Body of pancreas (tissue), 4 donors: Measurements from ENCODE around the gene GPC1. TPM values are rescaled to one million over a fixed set of nuclear protein-coding genes. Genes with fewer than 3 reads are reported as not detected.
A peak's percentile ranks its signal among the peaks of the same experiment; 100 is the strongest.

Source experiments
- ATAC-seq: fragments of 150-250 bp; one replicate; pipeline ENCODE4 v1.9.1; 2016
- DNase-seq, 4 donors: peaks; one replicate each; pipeline ENCODE4 v3.0.0-alpha.2; 2019
- H3K27ac ChIP-seq, 4 donors: fragments of 200-600 bp; sonication (generic); 1 replicate in 3 of 4; 2 replicates in 1 of 4; pipeline versions ENCODE4 v1.5.1 to v1.6.1; 2016 to 2019; ENCODE audit warnings: mild to moderate bottlenecking in 1 of 4, mixed read lengths in 1 of 4, moderate library complexity in 1 of 4
- H3K27me3 ChIP-seq, 2 donors: fragments of 200-600 bp; sonication (generic); one replicate each; pipeline ENCODE4 v1.6.0; 2016; ENCODE audit warnings: mild to moderate bottlenecking in 1 of 2
- H3K36me3 ChIP-seq, 2 donors: fragments of 200-600 bp; sonication (generic); replicated peaks in 1 of 2; 2 replicates each; pipeline ENCODE4 v1.5.1; 2016; ENCODE audit warnings: low read depth in 2 of 2; ENCODE audit not compliant: insufficient read depth in 1 of 2
- H3K4me1 ChIP-seq: fragments of 200-600 bp; sonication (generic); one replicate; pipeline ENCODE4 v1.6.0; 2016
- H3K4me3 ChIP-seq, 2 donors: fragments of 200-600 bp; sonication (generic); 1 replicate in 1 of 2; 2 replicates in 1 of 2; pipeline ENCODE4 v1.5.1; 2016 to 2019
- H3K9me3 ChIP-seq, 3 donors: fragments of 200-600 bp; sonication (generic); 1 replicate in 2 of 3; 2 replicates in 1 of 3; pipeline ENCODE4 v1.5.1; 2016
- CTCF ChIP-seq, 7 experiments: fragments of 450-650 bp in 4 of 7; fragments of 200-600 bp in 3 of 7; sonication (generic) in 3 of 7; IDR thresholded peaks; one replicate each; pipeline ENCODE4 v1.5.1; 2016 to 2019; ENCODE audit warnings: antibody characterized with exemption in 7 of 7
- POLR2A ChIP-seq, 3 donors: fragments of 450-650 bp; IDR thresholded peaks; one replicate each; pipeline ENCODE4 v1.6.1; 2016; ENCODE audit warnings: antibody characterized with exemption in 3 of 3, mild to moderate bottlenecking in 2 of 3
- whole genome bisulfite sequencing, 2 donors: methylation state at CpG; one replicate each; pipeline ENCODE4 v1.1.5; 2017; 5-methylcytosine and 5-hydroxymethylcytosine counted together
- intact Hi-C: fragments of 100-400 bp; cut with DNase I; formaldehyde crosslinking; loops from one replicate; pipeline ENCODE4 v1.15.1; 2023
- total RNA-seq, 2 donors: library from RNA; depleted of rRNA; stranded (reverse); fragments of >200 nt; gene quantifications; one replicate each; pipeline ENCODE4 v1.1.0, GENCODE V29; 2016

Gene GPC1
- total RNA-seq, 2 donors from 2014 or later: 23.3 to 30.7 TPM

GRCh38 chr2:240433973-240434727 lies 1.3 kb upstream of the GPC1 start:
- intact Hi-C loops: no loop called here
- peak in 3 of 4 donors; percentile 18 to 35 (median 25) for DNase-seq
- 82 to 87% methylated on average over 14 to 16 of the region's 16 CpGs for WGBS, 2 donors
- Histone ChIP-seq H3K4me3 (peak overlapping the region in 1 of 2 donors; percentile 23), H3K9me3 (no peaks in the 10 kb centered on the region), H3K27ac (peak overlapping the region; percentile 79 to 90 (median 86)), H3K4me1 (peaks cover 40% of the 10 kb centered on the region), H3K36me3 (no peaks in the 10 kb centered on the region), H3K27me3 (no peaks in the 10 kb centered on the region)
- no peak for TF ChIP-seq POLR2A (IDR thresholded peaks at IDR 0.05)
- TF ChIP-seq CTCF (IDR thresholded peaks at IDR 0.05): no peak
- no peak for ATAC-seq

- DNase-seq (peak; percentile 93 to 96 (median 94)), ATAC-seq (peak; percentile 82)
- TF ChIP-seq POLR2A (IDR thresholded peaks at IDR 0.05) (peak; percentile 27 to 42 (median 41)), CTCF (IDR thresholded peaks at IDR 0.05) (no peak)
- no peaks in the 10 kb centered on the region for H3K27me3 ChIP-seq
- H3K9me3 ChIP-seq: no peaks in the 10 kb centered on the region
- 3 to 7% methylated on average over 17 to 54 of the region's 71 CpGs for WGBS, 2 donors
- intact Hi-C loops: no loop called here
- no peaks in the 10 kb centered on the region for H3K36me3 ChIP-seq
- peaks cover 40% of the 10 kb centered on the region for H3K4me1 ChIP-seq
- peak overlapping the region; percentile 79 to 90 (median 86) for H3K27ac ChIP-seq
- peak overlapping the region; percentile 23 to 42 for H3K4me3 ChIP-seq
Measured at GRCh38 chr2:240434728-240435456, 571 bp upstream of the GPC1 start.

GRCh38 chr2:240435948-240436682 lies 652 bp downstream of the GPC1 start:
- WGBS, 2 donors: 0% methylated on average over 84 of the region's 88 CpGs; no CpG with 5 or more reads in 1 of the 2 donors
- DNase-seq (peak in 2 of 4 donors; percentile 43 to 45), ATAC-seq (peak; percentile 10)
- peaks cover 40% of the 10 kb centered on the region for H3K4me1 ChIP-seq
- H3K27me3 ChIP-seq: no peaks in the 10 kb centered on the region
- no peaks in the 10 kb centered on the region for H3K36me3 ChIP-seq
- H3K27ac ChIP-seq: peak overlapping the region; percentile 79 to 90 (median 86)
- TF ChIP-seq POLR2A (IDR thresholded peaks at IDR 0.05): no peak
- TF ChIP-seq CTCF (IDR thresholded peaks at IDR 0.05): no peak
- intact Hi-C loops: no loop called here
- no peaks in the 10 kb centered on the region for H3K9me3 ChIP-seq
- H3K4me3 ChIP-seq: peak overlapping the region; percentile 41 to 52

GRCh38 chr2:240436683-240437550 lies 1.5 kb downstream of the GPC1 start:
- 28 to 64% methylated on average over 12 to 44 of the region's 45 CpGs for WGBS, 2 donors
- Histone ChIP-seq H3K27me3 (no peaks in the 10 kb centered on the region), H3K9me3 (no peaks in the 10 kb centered on the region), H3K27ac (peak overlapping the region in 3 of 4 donors; percentile 79 to 90 (median 89)), H3K36me3 (no peaks in the 10 kb centered on the region), H3K4me1 (peaks cover 40% of the 10 kb centered on the region), H3K4me3 (peak overlapping the region; percentile 41 to 52)
- intact Hi-C loops: no loop called here
- ATAC-seq (no peak), DNase-seq (peak in 2 of 4 donors; percentile 36 to 40)
- TF ChIP-seq CTCF (IDR thresholded peaks at IDR 0.05) (no peak), POLR2A (IDR thresholded peaks at IDR 0.05) (no peak)
